B cell (primary cell): ENCODE data around the gene NDUFAF4. TPM values are rescaled to one million over a fixed set of nuclear protein-coding genes. Genes with fewer than 3 reads are reported as not detected.

Experiments
- ATAC-seq: fragments of 200-7000 bp; cut with Tn5 transposase; one replicate; pipeline ENCODE4 v1.10.0; 2021; ENCODE audit warnings: low read depth, mild to moderate bottlenecking, moderate number of reproducible peaks, moderate library complexity
- CTCF ChIA-PET: fragments of 350-600 bp; sonication (Branson Sonifier 250); formaldehyde crosslinking; loops from one replicate; lab custom pipeline; 2021; ENCODE audit warnings: antibody characterized with exemption, inconsistent platforms; lab: Charles Lee
- POLR2A ChIA-PET: fragments of 350-600 bp; sonication (Branson Sonifier 250); formaldehyde crosslinking; loops from one replicate; lab custom pipeline; 2021; ENCODE audit warnings: antibody characterized with exemption; lab: Charles Lee
- DNase-seq: peaks from one replicate; pipeline ENCODE4 v3.0.0; 2013
- H2AFZ ChIP-seq: 2 replicates; pipeline ENCODE4 v1.6.1; 2012; ENCODE audit warnings: mild to moderate bottlenecking, low read depth, low read length; ENCODE audit not compliant: insufficient read depth, poor library complexity, severe bottlenecking
- H3K27ac ChIP-seq, 2 donors: 1 replicate in 1 of 2; 2 replicates in 1 of 2; pipeline ENCODE4 v1.5.1; 2012 to 2013; ENCODE audit warnings: low read length in 2 of 2, mild to moderate bottlenecking in 2 of 2, moderate library complexity in 1 of 2
- H3K27me3 ChIP-seq, 4 experiments: fragments of 200-600 bp in 1 of 4; sonication (generic) in 1 of 4; replicated peaks in 1 of 4; 1 replicate in 2 of 4; 2 replicates in 2 of 4; pipeline versions ENCODE4 v1.6.1 to v1.7.0; 2013 to 2016; ENCODE audit warnings: low read length in 3 of 4, mild to moderate bottlenecking in 2 of 4, mixed read lengths in 1 of 4, moderate library complexity in 1 of 4; ENCODE audit not compliant: insufficient read depth in 4 of 4, control insufficient read depth in 3 of 4; ENCODE audit errors: control extremely low read depth in 1 of 4
- H3K36me3 ChIP-seq, 2 experiments: replicated peaks in 1 of 2; 1 replicate in 1 of 2; 2 replicates in 1 of 2; pipeline versions ENCODE4 v1.6.1 to v1.7.1; 2013; ENCODE audit warnings: low read length in 1 of 2; ENCODE audit not compliant: insufficient read depth in 2 of 2, control insufficient read depth in 1 of 2; ENCODE audit errors: control extremely low read depth in 1 of 2, extremely low read depth in 1 of 2
- H3K4me1 ChIP-seq, 2 donors: fragments of 200-600 bp in 1 of 2; sonication (generic) in 1 of 2; 1 replicate in 1 of 2; 2 replicates in 1 of 2; pipeline versions ENCODE4 v1.5.1 to v1.6.1; 2013 to 2017; ENCODE audit warnings: low read length in 2 of 2; ENCODE audit not compliant: control insufficient read depth in 2 of 2, insufficient read depth in 2 of 2
- H3K4me2 ChIP-seq: replicated peaks from 2 replicates; pipeline ENCODE3; 2012; ENCODE audit warnings: mild to moderate bottlenecking, low read depth, low read length; ENCODE audit not compliant: poor library complexity, severe bottlenecking
- H3K4me3 ChIP-seq, 5 experiments: fragments of 200-600 bp in 1 of 5; sonication (generic) in 1 of 5; 1 replicate in 3 of 5; 2 replicates in 2 of 5; pipeline versions ENCODE4 v1.5.1 to v1.7.0; 2011 to 2016; ENCODE audit warnings: low read length in 4 of 5, mild to moderate bottlenecking in 4 of 5, low read depth in 2 of 5, control low read depth in 1 of 5, moderate library complexity in 1 of 5; ENCODE audit not compliant: insufficient read depth in 1 of 5; ENCODE audit errors: control extremely low read depth in 1 of 5, extremely low read depth in 1 of 5
- H3K79me2 ChIP-seq: fragments of 200-600 bp; sonication (generic); one replicate; pipeline ENCODE4 v1.6.0; 2016; ENCODE audit warnings: low read length; ENCODE audit not compliant: control insufficient read depth, insufficient read depth
- H3K9ac ChIP-seq: fragments of 200-600 bp; sonication (generic); 2 replicates; pipeline ENCODE4 v1.6.1; 2017; ENCODE audit warnings: mild to moderate bottlenecking, low read length, moderate library complexity
- H3K9me3 ChIP-seq, 3 donors: one replicate each; pipeline versions ENCODE4 v1.6.1 to v1.7.1; 2013; ENCODE audit warnings: low read length in 2 of 3; ENCODE audit not compliant: control insufficient read depth in 2 of 3, insufficient read depth in 1 of 3; ENCODE audit errors: control extremely low read depth in 1 of 3
- H4K20me1 ChIP-seq: 2 replicates; pipeline ENCODE4 v1.6.0; 2012; ENCODE audit warnings: mild to moderate bottlenecking, low read length; ENCODE audit not compliant: insufficient read depth, control insufficient read depth, poor library complexity, severe bottlenecking
- H3K27ac Mint-ChIP-seq: one replicate; pipeline ENCODE4 v1.8.0; 2021; ENCODE audit warnings: mixed read lengths
- H3K27me3 Mint-ChIP-seq: one replicate; pipeline ENCODE4 v1.8.0; 2021; ENCODE audit warnings: mixed read lengths
- H3K4me1 Mint-ChIP-seq: one replicate; pipeline ENCODE4 v1.8.0; 2021; ENCODE audit warnings: mixed read lengths
- H3K4me3 Mint-ChIP-seq: one replicate; pipeline ENCODE4 v1.8.0; 2021; ENCODE audit warnings: mixed read lengths
- H3K9me3 Mint-ChIP-seq: one replicate; pipeline ENCODE4 v1.8.0; 2022; ENCODE audit warnings: mixed read lengths; ENCODE audit not compliant: insufficient read depth
- CTCF ChIP-seq: fragments of 200-600 bp; IDR thresholded peaks from one replicate; pipeline ENCODE4 v1.8.0; 2022; ENCODE audit warnings: antibody characterized with exemption, mild to moderate bottlenecking
- EZH2 ChIP-seq: IDR thresholded peaks from 2 replicates; pipeline ENCODE4 v1.6.1; 2012; ENCODE audit warnings: borderline replicate concordance, low read depth, mild to moderate bottlenecking, moderate library complexity, low read length; ENCODE audit not compliant: insufficient read depth, poor library complexity, severe bottlenecking
- WGBS: methylation state at CpG from one replicate; pipeline ENCODE4 v1.1.5; 2013; ENCODE audit warnings: missing lambda C conversion rate; ENCODE audit not compliant: insufficient coverage; 5-methylcytosine and 5-hydroxymethylcytosine counted together
- intact Hi-C: fragments of 100-400 bp; cut with micrococcal nuclease; formaldehyde crosslinking; loops from one replicate; pipeline ENCODE4 v1.10.0; 2022
- polyA plus RNA-seq: library from polyadenylated mRNA; depleted of rRNA; stranded (reverse); fragments of >200 nt; gene quantifications from 2 replicates; pipeline ENCODE4 v1.2.3, GENCODE V29; 2012
- total RNA-seq, 2 donors: library from RNA; stranded (reverse); fragments of 120-200 nt in 1 of 2; gene quantifications; 1 replicate in 1 of 2; 2 replicates in 1 of 2; pipeline versions ENCODE4 v1.2.3 to v1.2.4, GENCODE V29; 2013 to 2022

NDUFAF4 gene
- total and polyA plus RNA-seq, 2 donors (not counting 1 experiment from before 2014, with no cell fraction given), result 16.3 to 22.3 TPM

- Histone ChIP-seq H3K27ac (no peak overlapping the region), H3K4me2 (no peak overlapping the region), H4K20me1 (no peaks in the 10 kb centered on the region), H3K79me2 (no peaks in the 10 kb centered on the region), H3K4me1 (no peaks in the 10 kb centered on the region), H3K9me3 (no peaks in the 10 kb centered on the region), H3K36me3 (no peaks in the 10 kb centered on the region), H3K27me3 (peaks cover 0 to 19% (median 6%) of the 10 kb centered on the region in 4 experiments), H3K9ac (no peak overlapping the region), H2AFZ (no peak overlapping the region), H3K4me3 (no peak overlapping the region)
- DNase-seq (no peak), ATAC-seq (no peak)
- intact Hi-C loops, result no loop called here
- TF ChIP-seq EZH2 (no peak), CTCF (no peak)
- no CpG with 5 or more reads among the region's 3 CpGs for WGBS
- Mint-ChIP-seq H3K27me3 (peaks cover 42% of the 10 kb centered on the region), H3K4me3 (no peak overlapping the region), H3K27ac (no peak overlapping the region), H3K9me3 (peaks cover 3% of the 10 kb centered on the region), H3K4me1 (no peaks in the 10 kb centered on the region)
- ChIA-PET POLR2A (no interaction called here), CTCF (no interaction called here)
These were observed 33.3 kb downstream of the NDUFAF4 start for GRCh38 chr6:96864216-96865054.

GRCh38 chr6:96862560-96862959 is 35.1 kb downstream of the NDUFAF4 start:
- no peak overlapping the region for H2AFZ ChIP-seq
- no peak overlapping the region for H3K27ac ChIP-seq
- no peaks in the 10 kb centered on the region for H3K79me2 ChIP-seq
- H3K4me2 ChIP-seq, result no peak overlapping the region
- H3K9me3 ChIP-seq, result no peaks in the 10 kb centered on the region
- no peak overlapping the region for H3K4me3 ChIP-seq
- DNase-seq (no peak), ATAC-seq (no peak)
- Mint-ChIP-seq H3K4me1 (no peaks in the 10 kb centered on the region), H3K9me3 (peaks cover 3% of the 10 kb centered on the region), H3K27ac (no peak overlapping the region), H3K4me3 (no peak overlapping the region), H3K27me3 (peaks cover 40% of the 10 kb centered on the region)
- no CpG with 5 or more reads among the region's 1 CpG for WGBS
- intact Hi-C loops, result no loop called here
- no peaks in the 10 kb centered on the region for H3K4me1 ChIP-seq
- no peaks in the 10 kb centered on the region for H4K20me1 ChIP-seq
- ChIA-PET POLR2A (no interaction called here), CTCF (no interaction called here)
- peaks cover 0 to 14% (median 6%) of the 10 kb centered on the region in 4 experiments for H3K27me3 ChIP-seq
- no peaks in the 10 kb centered on the region for H3K36me3 ChIP-seq
- no peak overlapping the region for H3K9ac ChIP-seq
- TF ChIP-seq EZH2 (no peak), CTCF (no peak)
